ENCODE data around the gene IL17REL. TPM values are rescaled to one million over a fixed set of nuclear protein-coding genes. Genes with fewer than 3 reads are reported as not detected.

IL17REL gene
- total and polyA plus RNA-seq, 2 of the 13 experiments (the other 11 are each of a cell fraction or from before 2014, with no cell fraction given): not detected

- TF ChIP-seq JARID2 (CRISPR knock-in tag; IDR thresholded peaks at IDR 0.05; ENCODE audit: insufficient replicate concordance) (peak; percentile 14), MIER2 (CRISPR knock-in tag; IDR thresholded peaks at IDR 0.05) (peak; percentile 31; the same call in 1 of the 2 replicates), BCLAF1 (IDR thresholded peaks at IDR 0.05) (no peak), THAP11 (CRISPR knock-in tag; IDR thresholded peaks at IDR 0.05) (0 out of 2 replicates have a peak, but pooled peaks have one; percentile 34), ZNF24 (IDR thresholded peaks at IDR 0.05) (no peak), IRF2 (CRISPR knock-in tag; IDR thresholded peaks at IDR 0.05) (peak; percentile 40; the same call in 1 of the 2 replicates), MLX (CRISPR knock-in tag; IDR thresholded peaks at IDR 0.05) (0 out of 2 replicates have a peak, but pooled peaks have one; percentile 56), ZNF691 (CRISPR knock-in tag; IDR thresholded peaks at IDR 0.05; ENCODE audit: borderline replicate concordance, low read depth) (no peak), ATF2 (CRISPR knock-in tag; IDR thresholded peaks at IDR 0.05) (peak; percentile 11; the same call in 1 of the 2 replicates), SKI (IDR thresholded peaks at IDR 0.05; ENCODE audit: partially characterized antibody) (peak; percentile 10), HNRNPK (IDR thresholded peaks at IDR 0.05; ENCODE audit: low read depth, low read length, poor library complexity, severe bottlenecking) (no peak), RBM39 (IDR thresholded peaks at IDR 0.05; ENCODE audit: low read depth, low read length, poor library complexity, severe bottlenecking) (peak; percentile 59), ARID2 (CRISPR knock-in tag; IDR thresholded peaks at IDR 0.05; ENCODE audit: borderline replicate concordance) (no peak), HNF4A (CRISPR knock-in tag; IDR thresholded peaks at IDR 0.05) (peak; percentile 19; the same call in 1 of the 2 replicates), ZNF431 (CRISPR knock-in tag; IDR thresholded peaks at IDR 0.05; ENCODE audit: borderline replicate concordance, low read depth) (peak; percentile 87; the same call in 1 of the 2 replicates), TEF (CRISPR knock-in tag; IDR thresholded peaks at IDR 0.05) (no peak), FOXP4 (CRISPR knock-in tag; IDR thresholded peaks at IDR 0.05) (peak; percentile 64)
These were observed 53.4 kb downstream of the IL17REL start (continued) for GRCh38 chr22:49958931-49959781.

All from HepG2 (cell line).